DMS53 (cell line): ENCODE measurements around the gene ANO2.

Source experiments
- DNase-seq: peaks from one replicate; lab custom pipeline; 2025; lab: John Stamatoyannopoulos, UW

ANO2 gene

DNA sequence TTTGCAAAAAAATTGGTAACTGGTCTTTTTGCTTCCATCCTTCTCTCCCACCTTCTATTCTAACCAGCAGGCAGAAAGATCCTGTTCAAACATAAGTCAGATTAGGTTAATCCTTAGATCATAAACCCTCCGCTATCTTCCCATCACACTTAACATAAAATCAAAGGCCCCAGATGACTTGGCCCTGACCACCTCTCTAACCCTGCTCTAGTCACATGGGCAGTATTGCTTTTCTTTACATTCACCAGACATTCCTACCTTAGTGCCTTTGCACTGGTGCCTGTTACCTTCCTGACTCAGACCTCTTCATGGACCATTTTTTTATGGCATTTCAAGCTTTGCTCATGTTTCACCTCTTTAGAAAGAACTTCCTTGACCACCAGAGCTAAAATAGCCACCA is 429.6 kb downstream of the ANO2 start:
- no peak for DNase-seq

GRCh38 chr12:5514545-5514944 is 430.5 kb downstream of the ANO2 start:
- DNase-seq: no peak

DNA sequence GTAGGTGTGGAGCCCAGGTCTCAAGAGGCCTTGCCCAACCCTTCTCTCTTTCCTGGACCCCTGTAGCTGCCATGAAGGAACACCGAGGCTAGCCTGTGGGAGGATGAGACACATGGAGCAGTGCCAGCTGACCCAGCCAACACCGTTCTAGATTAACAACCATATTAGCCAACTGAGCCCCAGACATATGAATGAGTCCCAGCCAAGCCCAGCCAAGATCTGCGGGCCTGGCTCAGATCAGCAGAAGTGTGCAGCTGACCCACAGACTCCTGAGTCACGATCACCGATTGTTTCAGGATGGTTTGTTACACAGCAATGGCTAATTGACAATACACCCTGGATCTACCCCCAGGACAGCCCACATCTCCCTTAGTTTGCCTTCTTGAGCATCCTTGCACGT is 431.0 kb downstream of the ANO2 start:
- DNase-seq: no peak

GRCh38 chr12:5513406-5513805 is 431.7 kb downstream of the ANO2 start:
- DNase-seq: no peak
